Cardiac septum (tissue), 1 donor: ENCODE results near the gene GRIA4. TPM values are rescaled to one million over a fixed set of nuclear protein-coding genes. Genes with fewer than 3 reads are reported as not detected.
"Not testable (repeated sequence)": the region's sequence is repeated elsewhere in the genome, so short reads cannot be mapped to it uniquely, and the experiment has no call there.

ENCODE experiments used
- DNase-seq: peaks from one replicate; pipeline ENCODE4 v3.0.0-alpha.2; 2020; ENCODE audit warnings: low spot score
- intact Hi-C: fragments of 100-400 bp; cut with DNase I; formaldehyde crosslinking; loops from one replicate; pipeline ENCODE4 v1.14.0; 2022
- total RNA-seq: library from RNA; stranded (reverse); fragmentation: NEBNext Ultra II Directional; extraction: Animal tissue kit (Norgen Biotek cat#: 25700); gene quantifications from one replicate; pipeline ENCODE4 v1.2.1, GENCODE V29; 2021
- donor health status: DM: no; HTN: no; CAD: no.

Gene GRIA4
- total RNA-seq, 1 donor from 2014 or later, result 0.43 TPM

DNA sequence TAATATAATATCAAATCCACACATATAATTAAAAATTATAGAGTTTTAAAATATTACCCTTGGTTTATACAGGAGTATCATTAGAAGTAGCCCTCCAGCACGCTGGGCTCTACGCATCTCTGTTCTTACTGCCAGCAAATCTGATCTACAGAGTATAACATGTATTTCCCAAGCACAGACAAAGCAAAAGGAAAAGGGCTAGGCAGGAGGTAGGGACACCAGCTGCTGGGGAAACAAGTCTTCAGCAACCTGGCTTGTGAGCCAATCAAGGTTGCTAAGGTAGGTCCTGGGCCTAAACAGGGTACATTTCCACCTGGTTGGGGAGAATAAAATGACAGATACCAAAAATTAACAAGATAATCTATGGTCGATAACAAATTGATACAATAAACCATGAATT is 163.6 kb downstream of the GRIA4 start:
- intact Hi-C loops, DNase-seq: not testable (repeated sequence)

DNA sequence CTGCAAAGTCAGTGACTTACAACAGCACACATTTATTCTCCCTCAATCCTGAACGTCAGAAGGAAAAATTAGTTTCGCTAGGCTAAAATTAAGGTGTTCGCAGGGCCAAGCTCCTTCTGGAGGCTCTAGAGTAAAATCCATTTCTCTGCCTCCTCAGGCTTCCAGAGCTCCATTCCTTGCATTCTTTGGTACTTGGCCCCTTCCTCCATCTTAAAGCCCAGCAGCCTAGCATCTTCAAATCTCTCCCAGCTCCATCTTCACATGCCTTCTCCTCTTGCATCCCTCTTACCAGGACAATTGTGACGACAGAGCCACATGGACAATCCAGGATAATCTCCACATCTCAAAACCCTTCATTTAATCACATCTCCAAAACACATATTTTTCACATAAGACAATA is 165.0 kb downstream of the GRIA4 start:
- no peak for DNase-seq
- intact Hi-C loops, result no loop called here

DNA sequence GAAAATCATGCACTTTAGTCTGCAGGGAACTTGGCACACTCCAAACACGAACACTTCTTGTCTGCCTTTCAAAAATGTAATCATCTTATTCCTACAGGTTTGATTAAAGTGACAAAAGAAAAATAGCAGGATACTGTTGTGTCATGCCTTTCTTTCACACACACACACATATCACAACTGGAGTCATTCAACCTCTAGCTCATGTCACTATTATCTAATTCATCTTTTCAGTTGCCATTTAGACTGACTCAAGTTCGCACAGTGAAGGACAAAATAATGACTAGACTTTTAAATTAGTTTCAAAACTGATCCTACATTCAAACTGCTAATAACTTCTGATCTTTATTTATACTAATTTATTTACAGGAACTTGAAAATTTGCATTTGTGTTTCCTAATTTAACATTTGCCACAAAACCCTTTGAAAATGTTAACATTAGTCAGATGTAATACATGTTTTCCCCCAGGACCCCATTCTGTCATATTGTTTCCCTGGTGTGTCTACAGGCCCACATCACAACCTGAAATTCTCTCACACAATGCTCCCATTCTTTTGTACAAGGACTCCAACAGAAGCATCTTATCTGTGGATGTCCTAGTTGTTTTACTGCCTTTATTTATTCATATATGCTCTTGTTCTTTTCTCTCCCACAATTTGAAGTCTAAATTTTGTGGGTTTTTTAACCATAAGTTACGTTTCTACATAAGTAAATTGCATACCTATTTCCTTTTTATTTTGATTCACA is 171.1 kb downstream of the GRIA4 start:
- DNase-seq, result no peak

DNA sequence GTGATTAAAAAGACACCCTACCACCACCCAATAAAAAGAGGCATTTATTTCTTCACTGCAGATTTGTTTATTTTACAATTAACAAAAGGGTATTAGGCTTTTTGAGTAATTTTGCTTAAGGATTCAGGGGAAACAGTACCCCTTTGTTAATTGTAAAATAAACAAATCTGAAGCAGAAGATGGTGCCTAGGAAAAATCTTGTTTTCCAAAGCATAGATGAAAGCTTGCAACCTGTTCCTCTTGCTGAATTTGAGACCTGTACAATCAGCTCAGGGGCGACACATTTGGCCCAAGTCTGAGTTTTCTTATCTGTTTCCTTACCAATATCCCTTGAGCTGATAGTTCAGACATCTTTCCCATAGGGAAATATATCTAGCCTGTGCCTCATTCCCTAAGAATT is 171.9 kb downstream of the GRIA4 start:
- intact Hi-C loops, result no loop called here
- DNase-seq, result no peak

More for the DNA sequence above, 171.1 kb downstream of the GRIA4 start:
- intact Hi-C loops, result no loop called here

DNA sequence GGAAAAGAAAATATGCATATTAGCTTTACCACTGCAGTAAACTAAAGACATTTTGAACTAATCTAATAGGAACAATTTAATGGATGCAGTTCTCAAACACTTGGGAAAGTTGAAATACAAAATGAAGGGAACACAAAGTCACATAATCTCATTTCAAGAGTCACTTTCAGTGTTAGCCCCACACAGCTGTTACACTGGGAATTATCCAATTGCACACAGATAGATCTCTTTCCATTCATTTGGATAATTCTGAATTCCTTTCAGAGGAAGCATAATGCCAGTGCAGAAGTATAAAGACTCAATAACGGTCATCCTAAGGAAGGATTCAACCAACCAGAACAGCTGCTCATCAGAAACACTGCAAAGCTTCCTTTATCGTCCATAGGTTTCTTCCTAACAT is 173.3 kb downstream of the GRIA4 start:
- no peak for DNase-seq
- intact Hi-C loops, result no loop called here

DNA sequence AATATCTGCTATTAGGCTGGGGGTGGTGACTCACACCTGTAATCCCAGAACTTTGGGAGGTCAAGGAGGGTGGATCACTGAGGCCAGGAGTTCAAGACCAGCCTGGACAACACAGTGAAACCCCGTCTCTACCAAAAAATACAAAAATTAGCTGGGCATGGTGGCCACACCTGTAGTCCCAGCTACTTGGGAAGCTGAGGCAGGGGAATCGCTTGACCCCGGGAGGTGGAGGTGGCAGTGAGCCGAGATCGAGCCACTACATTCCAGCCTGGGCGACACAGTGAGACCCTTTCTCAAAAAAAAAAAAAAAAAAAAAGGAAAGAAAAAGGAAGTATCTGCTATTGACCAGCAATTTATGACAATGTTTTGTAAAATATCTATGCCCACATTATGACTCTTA is 176.0 kb downstream of the GRIA4 start:
- intact Hi-C loops, DNase-seq: not testable (repeated sequence)

DNA sequence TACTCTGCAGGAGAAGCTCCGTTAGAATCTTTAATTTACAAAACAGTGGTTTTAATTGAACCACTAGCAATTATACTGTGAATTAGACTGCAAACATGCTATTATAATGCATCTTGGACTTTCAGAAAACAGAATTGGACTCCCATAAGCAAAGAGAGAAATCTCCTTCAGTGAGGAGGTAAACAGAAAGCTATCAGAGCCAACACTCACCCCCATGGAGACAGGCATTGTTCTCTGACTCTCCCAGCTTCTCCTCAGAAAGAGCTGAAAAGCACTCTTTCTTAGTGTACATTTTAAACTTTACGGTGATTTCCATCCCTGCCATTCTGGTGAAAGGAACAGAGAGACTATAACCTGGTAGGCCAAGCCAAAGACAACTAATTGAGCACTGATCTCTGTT is 176.9 kb downstream of the GRIA4 start:
- intact Hi-C loops, result no loop called here

DNA sequence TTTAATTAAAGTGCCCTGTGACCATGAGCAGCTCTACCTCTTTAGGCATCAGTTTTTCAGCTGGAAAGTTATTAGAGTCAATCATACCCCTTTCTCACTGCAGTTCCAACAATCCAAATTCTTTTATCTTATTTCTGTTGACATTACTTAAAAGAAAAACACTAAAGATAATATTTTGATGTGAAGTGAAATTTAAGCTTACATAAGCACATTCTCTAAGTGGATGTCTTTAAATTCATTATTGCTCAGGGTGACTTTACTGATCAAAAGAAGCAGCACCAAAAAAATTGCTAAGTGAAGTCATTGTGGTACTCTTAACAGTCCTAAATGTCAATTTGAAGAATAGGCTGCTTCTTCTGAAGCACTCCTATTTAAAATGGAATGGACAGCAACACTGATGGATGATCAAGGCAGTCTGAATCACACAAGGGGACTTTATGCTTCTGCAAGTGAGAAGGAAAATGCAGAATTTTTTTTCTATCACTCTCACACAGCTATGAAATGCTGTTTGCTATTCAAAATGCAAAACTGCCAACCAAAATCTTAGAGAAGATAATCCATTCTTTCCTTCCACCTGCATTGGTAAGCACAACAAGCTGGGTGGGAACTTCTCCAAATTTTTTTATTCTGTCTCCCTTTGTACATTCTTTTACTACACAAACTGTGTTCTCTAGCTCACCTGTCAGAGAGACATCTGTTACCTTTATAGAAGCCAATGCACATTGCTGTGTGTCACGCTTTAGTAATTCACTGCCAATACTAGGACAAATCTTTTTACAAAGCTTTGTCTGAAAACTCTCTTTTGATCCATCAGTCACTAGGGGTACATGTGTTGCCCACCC is 179.9 kb downstream of the GRIA4 start:
- DNase-seq, result no peak
- intact Hi-C loops, result no loop called here

More for the DNA sequence above, 176.9 kb downstream of the GRIA4 start:
- no peak for DNase-seq

DNA sequence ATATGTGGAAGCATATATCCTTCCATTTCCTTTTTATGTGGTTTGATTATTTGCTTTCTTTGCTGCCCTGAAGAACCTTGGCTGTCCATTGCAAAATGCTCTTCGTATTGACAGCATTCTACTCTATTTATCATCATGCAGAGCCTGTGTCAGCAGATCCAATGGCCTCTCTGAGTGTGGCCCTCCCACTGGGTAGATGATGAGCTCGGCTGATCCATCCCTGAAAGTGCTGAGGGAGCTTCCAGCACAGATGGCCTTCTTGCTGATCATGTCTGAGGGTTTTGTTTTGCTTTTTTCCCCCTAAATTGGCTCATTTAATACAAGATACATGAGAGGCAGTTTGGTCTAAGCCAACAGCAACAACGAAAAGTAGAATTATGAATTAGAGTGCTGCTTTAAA is 181.0 kb downstream of the GRIA4 start:
- intact Hi-C loops, result no loop called here
- DNase-seq, result no peak

DNA sequence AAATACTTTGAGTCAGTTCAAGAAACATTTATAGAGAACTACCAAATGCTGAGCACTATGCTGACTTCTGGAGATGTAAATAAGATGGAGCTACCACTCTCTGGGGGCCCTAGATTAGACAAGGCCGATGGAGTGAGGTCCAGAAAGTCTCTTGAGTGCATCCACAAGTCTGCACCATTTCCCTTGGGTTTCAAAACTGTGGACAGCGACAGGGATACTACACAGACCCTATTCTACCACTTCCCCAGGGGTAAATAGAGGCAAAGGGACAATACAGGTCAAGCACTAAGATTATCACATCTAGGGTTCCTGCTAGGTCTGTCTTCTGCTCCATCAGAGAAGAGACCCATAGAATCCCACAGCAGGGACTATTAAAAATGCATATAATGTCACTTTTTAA is 183.2 kb downstream of the GRIA4 start:
- DNase-seq, result no peak
- intact Hi-C loops, result no loop called here

DNA sequence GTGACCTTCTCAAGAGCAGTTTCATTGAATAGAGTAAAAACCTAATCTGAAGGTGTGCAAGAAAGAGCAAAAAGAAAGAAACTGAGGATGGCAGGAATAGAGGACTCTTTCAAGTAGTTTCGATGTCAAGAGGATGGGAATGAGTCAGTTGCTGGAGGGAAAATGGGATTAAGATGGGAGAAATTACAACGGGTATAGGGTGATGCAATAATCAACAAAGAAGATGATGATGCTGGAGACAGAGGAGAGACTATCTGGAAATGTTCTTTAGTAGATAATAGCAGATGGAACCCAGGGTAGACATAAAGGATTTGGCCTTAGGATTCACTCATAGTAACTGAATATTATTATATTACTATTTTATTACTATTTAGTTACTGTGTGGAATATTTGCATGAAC is 189.4 kb downstream of the GRIA4 start:
- no peak for DNase-seq
- intact Hi-C loops, result no loop called here

DNA sequence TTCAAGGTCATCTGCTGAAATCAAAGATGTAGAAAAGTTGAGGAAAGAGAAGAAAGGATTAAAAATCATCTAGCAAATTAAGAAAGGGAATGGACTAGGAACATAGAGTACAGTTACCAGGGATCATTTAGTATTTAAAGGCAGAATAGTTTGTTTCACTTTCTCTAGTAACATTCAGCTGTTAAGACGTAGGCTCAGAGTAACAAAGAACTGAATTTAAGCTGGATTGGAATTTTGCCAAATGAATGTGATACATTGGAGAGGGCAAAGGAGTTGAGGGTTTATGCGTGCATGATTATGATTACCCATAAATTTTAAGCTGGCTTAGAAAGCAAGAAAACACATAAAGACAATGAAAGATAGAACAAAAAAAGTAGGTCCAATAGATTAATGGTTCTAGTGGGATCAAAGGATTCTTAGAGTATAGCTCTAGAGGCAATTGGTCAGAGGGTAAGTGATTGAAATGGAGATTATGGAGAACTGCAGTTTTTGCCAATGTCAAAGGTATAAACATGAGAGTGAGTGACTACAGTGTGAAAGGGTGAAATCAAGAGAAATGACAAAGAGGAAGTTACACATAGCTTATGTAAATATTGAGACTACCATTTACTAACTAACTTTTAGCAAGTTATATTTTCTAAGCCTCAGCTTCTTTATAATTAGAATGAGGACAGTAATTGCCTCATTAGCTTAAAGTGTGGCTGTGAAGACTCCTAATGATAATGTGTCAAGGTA is 190.0 kb downstream of the GRIA4 start:
- intact Hi-C loops, result no loop called here
- no peak for DNase-seq

DNA sequence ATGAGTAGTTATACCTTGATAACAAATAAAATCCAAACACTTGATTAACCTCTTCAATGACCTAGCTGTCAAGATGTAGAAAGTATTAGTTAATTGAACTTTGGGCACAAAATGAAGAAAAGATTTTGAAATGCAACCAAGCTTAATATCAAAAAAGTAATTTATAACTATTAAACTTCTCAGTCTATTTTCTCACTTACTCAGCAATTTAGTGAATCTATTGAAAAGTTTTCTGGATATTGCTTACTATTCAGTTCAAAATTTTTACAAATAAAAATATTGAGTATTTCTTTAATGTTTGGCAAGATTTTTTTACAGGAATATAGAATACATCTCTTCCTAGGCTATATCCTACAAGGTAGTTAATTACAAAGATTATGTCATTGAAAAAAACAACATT is 192.5 kb downstream of the GRIA4 start:
- no peak for DNase-seq
- intact Hi-C loops, result no loop called here

DNA sequence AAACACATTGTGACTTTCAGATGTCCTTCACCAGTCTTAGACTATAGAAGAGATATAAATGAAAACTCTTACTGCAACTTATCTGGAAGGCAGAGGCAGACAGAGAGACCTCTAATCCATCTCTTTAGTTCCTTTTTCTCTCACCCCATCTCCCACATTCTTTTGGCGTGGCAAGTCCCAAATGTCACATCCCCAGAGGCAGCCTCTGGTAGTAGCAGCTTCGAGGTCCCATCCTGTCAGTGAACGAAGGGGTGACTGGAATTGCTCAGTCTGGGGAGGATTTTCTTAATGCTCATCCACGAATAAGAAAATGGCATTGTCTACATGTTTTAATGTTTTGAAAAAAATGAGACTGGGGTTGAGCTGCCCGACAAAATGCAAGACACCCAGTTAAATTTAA is 201.4 kb downstream of the GRIA4 start:
- intact Hi-C loops, result no loop called here
- no peak for DNase-seq

DNA sequence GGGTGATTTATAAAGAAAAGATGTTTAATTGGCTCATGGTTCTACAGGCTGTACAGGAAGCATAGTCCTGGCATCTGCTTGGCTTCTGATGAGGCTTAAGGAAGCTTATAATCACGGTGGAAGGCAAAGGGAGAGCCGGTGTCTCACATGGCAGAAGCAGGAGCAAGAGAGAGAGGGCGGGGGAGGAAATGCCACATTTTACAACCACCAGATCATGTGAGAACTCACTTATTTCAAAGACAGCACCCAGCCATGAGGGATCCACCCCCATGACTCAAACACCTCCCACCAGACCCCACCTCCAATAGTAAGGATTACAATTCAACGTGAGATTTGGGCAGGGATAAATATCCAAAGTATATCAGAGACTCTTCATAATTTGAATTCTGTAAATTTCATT is 211.5 kb downstream of the GRIA4 start:
- intact Hi-C loops, result no loop called here
- DNase-seq, result no peak

DNA sequence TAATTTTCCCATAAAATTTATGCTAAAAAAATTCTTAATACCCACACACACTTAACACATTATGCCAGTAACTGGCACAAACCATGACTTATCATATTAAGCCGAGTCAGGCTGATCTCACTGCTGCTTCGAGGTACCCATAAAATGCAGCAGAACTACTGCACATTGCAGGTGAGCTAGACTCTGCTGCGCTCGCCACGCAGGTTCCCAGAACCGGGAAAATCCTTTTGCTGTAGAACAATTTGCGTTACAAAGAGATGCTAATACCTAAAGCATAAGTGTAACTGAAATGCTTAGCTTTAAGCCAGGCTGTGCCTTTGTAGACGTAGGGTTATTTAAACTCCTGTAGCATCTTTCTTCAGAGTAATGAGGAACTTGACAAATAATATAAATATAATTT is 211.9 kb downstream of the GRIA4 start:
- intact Hi-C loops, result no loop called here
- DNase-seq, result no peak

DNA sequence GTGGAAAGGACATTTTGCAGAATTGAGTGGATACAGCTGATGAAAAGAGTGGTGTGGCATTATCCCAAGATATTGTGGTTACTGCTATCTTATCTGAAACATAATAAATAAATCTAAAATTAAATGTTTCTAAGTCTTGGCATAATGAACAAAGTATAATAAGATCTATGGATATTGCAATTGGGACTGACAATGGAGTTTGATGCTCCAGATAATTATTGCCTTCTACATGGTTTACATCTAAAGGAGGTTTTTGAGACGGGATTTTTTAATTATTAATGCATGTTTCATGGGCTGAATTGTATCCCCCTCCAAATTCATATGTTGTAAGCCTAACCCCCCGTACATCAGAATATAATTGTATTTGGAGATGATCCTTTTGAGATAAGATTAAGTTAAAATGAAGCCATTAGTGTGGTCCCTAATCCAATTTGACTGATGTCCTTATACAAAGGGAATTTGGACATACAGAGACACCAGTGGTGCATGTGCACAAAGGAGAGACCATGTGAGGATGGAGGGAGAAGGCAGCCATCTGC is 213.7 kb downstream of the GRIA4 start:
- intact Hi-C loops, result no loop called here
- no peak for DNase-seq

DNA sequence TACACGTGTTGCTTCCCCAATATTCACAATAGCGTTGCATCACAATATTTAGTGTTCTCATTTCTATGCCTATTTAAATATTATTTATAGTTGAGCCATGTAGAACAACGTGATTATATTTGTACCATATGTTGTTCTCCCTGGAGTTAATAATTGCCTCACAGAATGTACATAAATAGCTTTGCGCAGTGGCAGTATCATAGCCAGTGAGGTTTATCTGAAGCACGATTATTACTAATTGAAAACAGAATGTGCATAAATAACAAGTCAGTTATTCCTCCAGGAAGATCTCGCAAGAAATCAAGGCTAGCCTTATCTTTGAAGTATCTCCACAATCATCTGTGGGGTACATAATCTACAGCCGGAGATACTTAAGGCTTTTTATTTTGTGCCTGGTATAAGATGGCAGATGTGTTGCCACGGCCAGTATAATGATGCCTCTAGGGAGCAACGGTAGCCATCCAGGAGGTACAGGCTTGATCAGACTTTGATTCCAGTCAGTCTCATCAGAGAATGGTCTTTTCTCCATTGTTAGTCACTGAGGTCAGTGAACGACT is 214.7 kb downstream of the GRIA4 start:
- intact Hi-C loops, result no loop called here
- DNase-seq, result no peak

DNA sequence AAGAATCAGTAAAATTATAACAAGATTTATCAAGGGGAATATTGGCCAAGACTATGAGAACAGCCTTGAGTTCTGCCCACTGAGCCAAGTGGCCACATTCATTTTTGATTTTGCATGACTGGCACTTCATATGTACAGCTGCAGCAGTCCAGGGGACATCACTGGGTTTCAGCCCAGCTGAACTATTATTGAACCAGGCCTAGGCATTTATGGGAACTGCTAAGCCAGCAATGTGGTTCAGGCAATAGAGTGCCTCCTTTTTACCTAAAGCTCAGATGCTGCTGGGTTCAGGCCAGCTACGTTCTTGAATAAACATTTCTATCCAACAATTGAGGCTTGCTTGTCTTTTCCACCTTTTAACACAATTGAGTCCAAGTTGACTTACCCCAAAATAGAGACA is 215.3 kb downstream of the GRIA4 start:
- no peak for DNase-seq
- intact Hi-C loops, result no loop called here

DNA sequence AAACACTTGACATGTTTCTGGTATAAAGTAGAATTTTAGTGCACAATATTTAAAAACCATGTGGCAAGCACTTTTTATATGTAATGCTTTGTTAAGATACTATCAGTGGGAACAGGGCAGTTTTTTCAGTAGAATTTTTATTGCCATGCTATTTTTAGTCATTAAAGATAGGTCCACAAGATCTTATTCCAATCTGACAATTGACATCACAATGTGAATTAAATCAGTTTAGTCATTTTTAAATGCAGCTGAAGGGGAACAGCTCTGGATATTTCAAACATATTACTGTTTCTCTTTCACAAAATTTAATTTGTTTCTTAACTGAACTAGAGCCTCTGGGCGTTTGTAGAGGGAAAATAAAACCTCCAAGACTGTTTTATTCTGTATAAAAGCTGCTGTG is 218.0 kb downstream of the GRIA4 start:
- no peak for DNase-seq
- intact Hi-C loops, result no loop called here
